ENCODE results near the gene UTP14C. TPM values are rescaled to one million over a fixed set of nuclear protein-coding genes. Genes with fewer than 3 reads are reported as not detected.
"Not testable (repeated sequence)": the region's sequence is repeated elsewhere in the genome, so short reads cannot be mapped to it uniquely, and the experiment has no call there.

The UTP14C gene
- total and polyA plus RNA-seq, 2 experiments from 2014 or later, result 5.7 to 12.4 TPM

- in situ Hi-C loops (cut with MboI), result no loop called here
- TF ChIP-seq EZH2 (IDR thresholded peaks at IDR 0.05; ENCODE audit: insufficient read depth, poor library complexity, severe bottlenecking), result no peak
- no peak for TF ChIP-seq EZH2phosphoT487 (IDR thresholded peaks at IDR 0.05; ENCODE audit: insufficient read depth, low read depth)
- Histone ChIP-seq H3K79me2 (ENCODE audit: insufficient read depth) (peaks cover 10% of the 10 kb centered on the region; the same call in 1 of the 2 replicates), H2AFZ (no peak overlapping the region), H3F3A (ENCODE audit: insufficient read depth) (no peaks in the 10 kb centered on the region), H3K4me1 (ENCODE audit: insufficient read depth) (no peaks in the 10 kb centered on the region), H3K36me3 (ENCODE audit: low read depth) (peaks cover 24% of the 10 kb centered on the region), H3K4me2 (ENCODE audit: unreplicated experiment) (no peak overlapping the region), H3K9me3 (ENCODE audit: low read depth) (no peaks in the 10 kb centered on the region), H3K4me3 (no peak overlapping the region), H4K20me1 (ENCODE audit: insufficient read depth) (no peaks in the 10 kb centered on the region), H3K27me3 (replicated peaks; ENCODE audit: insufficient read depth) (no peaks in the 10 kb centered on the region), H3K9me2 (ENCODE audit: insufficient read depth) (no peaks in the 10 kb centered on the region), H3K9ac (no peak overlapping the region), H3K27ac (no peak overlapping the region)
- WGBS, 2 experiments (ENCODE audit: low coverage in 1 of 2, low lambda C conversion rate in 2 of 2, missing lambda C conversion rate in 2 of 2), result 95 to 100% methylated on average over 1 of the region's 1 CpG
- no peak for DNase-seq
Measured at GRCh38 chr13:52027832-52028231, 3.3 kb downstream of the UTP14C start.

- Histone ChIP-seq H3K4me2 (ENCODE audit: unreplicated experiment) (no peak overlapping the region), H3K27me3 (replicated peaks; ENCODE audit: insufficient read depth) (no peaks in the 10 kb centered on the region), H2AFZ (no peak overlapping the region), H3F3A (ENCODE audit: insufficient read depth) (no peaks in the 10 kb centered on the region), H3K36me3 (ENCODE audit: low read depth) (peaks cover 10% of the 10 kb centered on the region; the same call in 1 of the 2 replicates), H3K27ac (no peak overlapping the region), H3K9me2 (ENCODE audit: insufficient read depth) (no peaks in the 10 kb centered on the region), H3K4me3 (no peak overlapping the region), H3K79me2 (ENCODE audit: insufficient read depth) (peaks cover 10% of the 10 kb centered on the region; the same call in 1 of the 2 replicates), H3K4me1 (ENCODE audit: insufficient read depth) (no peaks in the 10 kb centered on the region), H4K20me1 (ENCODE audit: insufficient read depth) (no peaks in the 10 kb centered on the region), H3K9me3 (ENCODE audit: low read depth) (no peaks in the 10 kb centered on the region), H3K9ac (no peak overlapping the region)
- no peak for DNase-seq
- in situ Hi-C loops (cut with MboI), result no loop called here
- TF ChIP-seq EZH2 (IDR thresholded peaks at IDR 0.05; ENCODE audit: insufficient read depth, poor library complexity, severe bottlenecking), result no peak
- TF ChIP-seq EZH2phosphoT487 (IDR thresholded peaks at IDR 0.05; ENCODE audit: insufficient read depth, low read depth), result no peak
- WGBS, 2 experiments (ENCODE audit: low coverage in 1 of 2, low lambda C conversion rate in 2 of 2, missing lambda C conversion rate in 2 of 2), result 95 to 100% methylated on average over 4 of the region's 4 CpGs
Measured at GRCh38 chr13:52029569-52029968, 5.1 kb downstream of the UTP14C start.

DNA sequence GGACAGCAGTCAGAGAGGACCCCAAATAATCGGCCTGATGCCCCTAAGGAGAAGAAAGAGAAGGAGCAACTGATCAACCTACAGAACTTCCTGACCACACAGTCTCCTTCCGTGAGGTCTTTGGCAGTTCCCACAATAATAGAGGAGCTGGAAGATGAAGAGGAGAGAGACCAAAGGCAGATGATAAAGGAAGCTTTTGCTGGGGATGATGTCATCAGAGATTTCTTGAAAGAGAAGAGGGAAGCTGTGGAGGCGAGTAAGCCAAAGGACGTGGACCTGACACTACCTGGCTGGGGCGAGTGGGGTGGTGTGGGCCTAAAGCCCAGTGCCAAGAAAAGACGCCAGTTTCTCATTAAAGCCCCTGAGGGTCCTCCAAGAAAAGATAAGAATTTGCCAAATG is 5.9 kb downstream of the UTP14C start:
- H3K9me3 ChIP-seq (ENCODE audit: low read depth); H3K27ac ChIP-seq; H3K4me3 ChIP-seq; H4K20me1 ChIP-seq (ENCODE audit: insufficient read depth); H3K4me1 ChIP-seq (ENCODE audit: insufficient read depth); H3K4me2 ChIP-seq (ENCODE audit: unreplicated experiment); DNase-seq; in situ Hi-C loops (cut with MboI); H3K9ac ChIP-seq; H3K9me2 ChIP-seq (ENCODE audit: insufficient read depth); H2AFZ ChIP-seq; H3F3A ChIP-seq (ENCODE audit: insufficient read depth); H3K36me3 ChIP-seq (ENCODE audit: low read depth); H3K27me3 ChIP-seq (replicated peaks; ENCODE audit: insufficient read depth): not testable (repeated sequence)
- H3K79me2 ChIP-seq (ENCODE audit: insufficient read depth), result peaks cover 10% of the 10 kb centered on the region; the same call in 1 of the 2 replicates
- 98 to 99% methylated on average over 6 of the region's 6 CpGs for WGBS, 2 experiments (ENCODE audit: low coverage in 1 of 2, low lambda C conversion rate in 2 of 2, missing lambda C conversion rate in 2 of 2)

DNA sequence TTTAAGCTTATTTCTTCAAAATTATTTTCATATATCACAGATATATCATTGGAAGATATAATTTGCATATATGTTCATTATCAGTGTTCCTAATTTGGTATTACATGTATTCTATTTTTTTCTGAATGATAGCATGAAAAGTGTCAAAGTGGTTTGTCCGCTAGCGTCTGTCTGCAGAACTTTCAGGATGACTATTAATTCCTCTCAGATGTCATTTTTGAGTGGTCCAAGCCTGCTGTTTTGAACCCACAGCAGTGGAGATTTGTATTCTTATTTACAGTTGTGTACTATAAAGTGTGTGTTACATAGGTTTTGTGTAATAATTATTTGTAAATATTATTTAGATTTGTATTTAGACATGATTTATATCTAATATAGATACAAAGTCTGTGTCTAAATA is 8.5 kb downstream of the UTP14C start:
- Histone ChIP-seq H3K27ac (no peak overlapping the region), H3K4me1 (ENCODE audit: insufficient read depth) (no peaks in the 10 kb centered on the region), H3K4me2 (ENCODE audit: unreplicated experiment) (no peak overlapping the region), H3K9me2 (ENCODE audit: insufficient read depth) (no peaks in the 10 kb centered on the region), H3F3A (ENCODE audit: insufficient read depth) (no peaks in the 10 kb centered on the region), H3K79me2 (ENCODE audit: insufficient read depth) (no peaks in the 10 kb centered on the region), H3K36me3 (ENCODE audit: low read depth) (peaks cover 6% of the 10 kb centered on the region; the same call in 1 of the 2 replicates), H2AFZ (no peak overlapping the region), H3K9me3 (ENCODE audit: low read depth) (no peaks in the 10 kb centered on the region), H3K4me3 (no peak overlapping the region), H4K20me1 (ENCODE audit: insufficient read depth) (no peaks in the 10 kb centered on the region), H3K9ac (no peak overlapping the region), H3K27me3 (replicated peaks; ENCODE audit: insufficient read depth) (no peaks in the 10 kb centered on the region)
- WGBS, 2 experiments (ENCODE audit: low coverage in 1 of 2, low lambda C conversion rate in 2 of 2, missing lambda C conversion rate in 2 of 2), result 82 to 83% methylated on average over 2 of the region's 2 CpGs
- no peak for DNase-seq
- TF ChIP-seq EZH2 (IDR thresholded peaks at IDR 0.05; ENCODE audit: insufficient read depth, poor library complexity, severe bottlenecking) (no peak), EZH2phosphoT487 (IDR thresholded peaks at IDR 0.05; ENCODE audit: insufficient read depth, low read depth) (no peak)
- in situ Hi-C loops (cut with MboI), result no loop called here

- WGBS, 2 experiments (ENCODE audit: low coverage in 1 of 2, low lambda C conversion rate in 2 of 2, missing lambda C conversion rate in 2 of 2), result 77 to 81% methylated on average over 5 of the region's 5 CpGs
- no peaks in the 10 kb centered on the region for H3K36me3 ChIP-seq (ENCODE audit: low read depth)
- H3F3A ChIP-seq (ENCODE audit: insufficient read depth), result no peaks in the 10 kb centered on the region
- no peak overlapping the region for H3K27ac ChIP-seq
- H3K4me3 ChIP-seq, result no peak overlapping the region
- no peaks in the 10 kb centered on the region for H4K20me1 ChIP-seq (ENCODE audit: insufficient read depth)
- H3K9me2 ChIP-seq (ENCODE audit: insufficient read depth), result no peaks in the 10 kb centered on the region
- no peak overlapping the region for H3K4me2 ChIP-seq (ENCODE audit: unreplicated experiment)
- TF ChIP-seq EZH2 (IDR thresholded peaks at IDR 0.05; ENCODE audit: insufficient read depth, poor library complexity, severe bottlenecking), result no peak
- no peak for TF ChIP-seq EZH2phosphoT487 (IDR thresholded peaks at IDR 0.05; ENCODE audit: insufficient read depth, low read depth)
- in situ Hi-C loops (cut with MboI), result no loop called here
- H3K79me2 ChIP-seq (ENCODE audit: insufficient read depth), result no peaks in the 10 kb centered on the region
- no peak overlapping the region for H3K9ac ChIP-seq
- H2AFZ ChIP-seq, result no peak overlapping the region
- no peaks in the 10 kb centered on the region for H3K4me1 ChIP-seq (ENCODE audit: insufficient read depth)
- no peak for DNase-seq
- H3K9me3 ChIP-seq (ENCODE audit: low read depth), result no peaks in the 10 kb centered on the region
- H3K27me3 ChIP-seq (replicated peaks; ENCODE audit: insufficient read depth), result no peaks in the 10 kb centered on the region
Measured at GRCh38 chr13:52034616-52035226, 10.2 kb downstream of the UTP14C start.
